Cardiac fibroblast (primary cell): ENCODE measurements around the gene ADARB2.

Source experiments
- DNase-seq, 2 donors: peaks; one replicate each; pipeline versions ENCODE4 v3.0.0 to v3.0.0-alpha.2; 2010; ENCODE audit warnings: low read depth in 2 of 2
- H3K4me3 ChIP-seq, 2 donors: replicated peaks in 1 of 2; 1 replicate in 1 of 2; 2 replicates in 1 of 2; pipeline ENCODE4 v1.5.1; 2011; ENCODE audit warnings: low read depth in 2 of 2, low read length in 2 of 2, mild to moderate bottlenecking in 2 of 2, moderate library complexity in 1 of 2
- TF ChIP-seq, protein P1 (sequence below): IDR thresholded peaks from one replicate; pipeline ENCODE4 v1.5.1; 2011; ENCODE audit warnings: low read depth, mild to moderate bottlenecking, low read length, inconsistent platforms

The ADARB2 gene

DNA sequence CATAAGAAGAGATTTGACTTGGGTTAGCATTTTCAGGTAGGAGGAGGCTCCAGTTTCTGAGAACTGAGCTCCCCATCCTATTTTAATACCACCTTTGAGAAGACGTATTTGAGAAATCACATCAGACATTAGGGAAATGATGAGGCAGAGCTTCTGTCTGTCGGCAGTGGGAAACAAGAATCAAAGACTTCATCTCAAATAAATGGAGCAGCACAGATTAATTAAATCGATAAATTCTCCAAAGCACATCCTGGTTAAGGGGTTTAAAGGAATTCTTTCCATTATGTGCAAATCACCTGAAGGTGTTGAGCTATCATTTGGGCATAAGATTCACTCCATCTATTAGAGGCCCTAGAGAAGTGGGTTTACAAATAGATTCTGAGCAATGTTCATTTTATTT, 7.6 kb downstream of the ADARB2 start:
- DNase-seq, result no peak
- no peak overlapping the region for H3K4me3 ChIP-seq
- TF ChIP-seq, protein P1, sequence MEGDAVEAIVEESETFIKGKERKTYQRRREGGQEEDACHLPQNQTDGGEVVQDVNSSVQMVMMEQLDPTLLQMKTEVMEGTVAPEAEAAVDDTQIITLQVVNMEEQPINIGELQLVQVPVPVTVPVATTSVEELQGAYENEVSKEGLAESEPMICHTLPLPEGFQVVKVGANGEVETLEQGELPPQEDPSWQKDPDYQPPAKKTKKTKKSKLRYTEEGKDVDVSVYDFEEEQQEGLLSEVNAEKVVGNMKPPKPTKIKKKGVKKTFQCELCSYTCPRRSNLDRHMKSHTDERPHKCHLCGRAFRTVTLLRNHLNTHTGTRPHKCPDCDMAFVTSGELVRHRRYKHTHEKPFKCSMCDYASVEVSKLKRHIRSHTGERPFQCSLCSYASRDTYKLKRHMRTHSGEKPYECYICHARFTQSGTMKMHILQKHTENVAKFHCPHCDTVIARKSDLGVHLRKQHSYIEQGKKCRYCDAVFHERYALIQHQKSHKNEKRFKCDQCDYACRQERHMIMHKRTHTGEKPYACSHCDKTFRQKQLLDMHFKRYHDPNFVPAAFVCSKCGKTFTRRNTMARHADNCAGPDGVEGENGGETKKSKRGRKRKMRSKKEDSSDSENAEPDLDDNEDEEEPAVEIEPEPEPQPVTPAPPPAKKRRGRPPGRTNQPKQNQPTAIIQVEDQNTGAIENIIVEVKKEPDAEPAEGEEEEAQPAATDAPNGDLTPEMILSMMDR, result no peak

DNA sequence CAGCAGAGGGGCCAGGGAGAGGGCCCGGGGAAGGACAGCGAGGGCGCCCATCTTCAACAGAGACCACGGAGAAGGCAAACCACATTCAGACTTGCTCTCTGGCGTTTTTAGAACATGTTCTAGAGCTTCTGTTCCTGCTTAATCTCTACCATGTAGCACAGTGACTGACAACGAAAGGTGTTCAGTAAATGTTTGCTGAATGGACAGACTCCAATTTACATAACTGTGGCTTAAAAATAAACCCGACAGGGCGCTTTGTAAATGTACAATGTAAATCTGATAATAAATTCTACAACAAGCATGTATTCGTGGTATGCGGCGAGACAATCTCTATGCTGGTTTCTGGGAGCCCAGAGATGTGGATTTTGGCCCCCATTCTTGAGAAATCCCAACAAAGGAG, 10.5 kb downstream of the ADARB2 start:
- TF ChIP-seq, protein P1, result no peak
- DNase-seq, result no peak
- H3K4me3 ChIP-seq, result no peak overlapping the region

GRCh38 chr10:1724921-1725488, 12.3 kb downstream of the ADARB2 start:
- DNase-seq, result no peak
- TF ChIP-seq, protein P1, result no peak
- no peak overlapping the region for H3K4me3 ChIP-seq

GRCh38 chr10:1716839-1717238, 20.5 kb downstream of the ADARB2 start:
- TF ChIP-seq, protein P1, result no peak
- H3K4me3 ChIP-seq, result no peak overlapping the region

GRCh38 chr10:1715821-1716220, 21.5 kb downstream of the ADARB2 start:
- H3K4me3 ChIP-seq, result no peak overlapping the region
- DNase-seq, result no peak
- TF ChIP-seq, protein P1, result no peak

More at GRCh38 chr10:1716839-1717238, 20.5 kb downstream of the ADARB2 start:
- DNase-seq, result no peak

DNA sequence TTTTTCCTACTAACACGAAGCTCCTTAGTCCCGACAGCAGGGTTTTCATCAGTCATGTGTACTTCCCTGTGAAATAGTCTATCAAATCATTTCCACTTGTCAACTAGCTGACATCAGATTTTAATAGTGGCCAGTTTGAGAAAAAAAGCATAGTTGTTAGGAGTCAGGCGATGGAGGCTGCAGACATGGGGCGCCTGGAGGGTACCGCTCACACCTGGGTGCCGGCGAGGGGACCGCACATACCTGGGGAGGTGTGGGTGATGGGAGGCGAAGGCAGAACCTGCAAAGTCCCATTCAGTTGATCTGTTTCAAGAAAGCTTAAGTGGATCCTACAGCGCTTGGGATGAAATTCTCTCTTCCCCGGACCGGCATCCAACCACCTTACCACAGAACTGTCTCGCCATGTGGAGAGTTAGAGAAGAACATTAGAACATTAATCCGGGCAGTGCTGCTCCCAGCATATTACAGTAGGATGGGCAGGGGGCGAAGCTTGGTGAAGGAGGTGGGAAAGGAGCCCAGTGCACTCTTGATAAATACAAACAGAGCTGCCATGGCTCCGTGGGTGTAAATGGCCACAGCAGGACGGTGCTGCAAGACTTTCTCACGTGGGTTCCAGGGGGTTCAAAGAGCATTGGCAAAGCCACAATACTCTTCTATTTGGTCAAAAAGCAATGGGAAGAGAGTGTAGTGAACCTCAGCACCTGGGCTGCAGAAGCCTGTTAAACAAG, 24.2 kb downstream of the ADARB2 start:
- no peak overlapping the region for H3K4me3 ChIP-seq
- TF ChIP-seq, protein P1, result no peak
- no peak for DNase-seq
